HG02938 (cell line): Measurements from ENCODE around the gene ZBTB12.
"Not testable (repeated sequence)": the region's sequence is repeated elsewhere in the genome, so short reads cannot be mapped to it uniquely, and the experiment has no call there.

Experiments
- ATAC-seq: cut with Tn5 transposase; IDR thresholded peaks from one replicate; pipeline ENCODE4 v1.9.1; 2021; ENCODE audit warnings: mild to moderate bottlenecking, moderate library complexity; ENCODE audit not compliant: unreplicated experiment

ZBTB12 gene

GRCh38 chr6:31851980-31852718 is 49.7 kb downstream of the ZBTB12 start:
- not testable (repeated sequence) for ATAC-seq

- ATAC-seq: no peak
Observed at GRCh38 chr6:31851485-31851832, 50.4 kb downstream of the ZBTB12 start.

GRCh38 chr6:31850765-31851484 is 51.0 kb downstream of the ZBTB12 start:
- ATAC-seq: no peak
